HG02571 (cell line): ENCODE measurements around the gene SPSB4.

Experiments used
- ATAC-seq: cut with Tn5 transposase; IDR thresholded peaks from one replicate; pipeline ENCODE4 v1.9.1; 2021; ENCODE audit warnings: mild to moderate bottlenecking, moderate library complexity; ENCODE audit not compliant: unreplicated experiment

The SPSB4 gene

GRCh38 chr3:141052201-141053069 is 1.3 kb downstream of the SPSB4 start:
- no peak for ATAC-seq

GRCh38 chr3:141055136-141055535 is 4.0 kb downstream of the SPSB4 start:
- ATAC-seq = no peak

- no peak for ATAC-seq
Observed at GRCh38 chr3:141055536-141056445, 4.6 kb downstream of the SPSB4 start.

- no peak for ATAC-seq
Observed at GRCh38 chr3:141056751-141057171, 5.6 kb downstream of the SPSB4 start.

GRCh38 chr3:141057436-141057835 is 6.3 kb downstream of the SPSB4 start:
- no peak for ATAC-seq

- ATAC-seq = no peak
Observed at GRCh38 chr3:141057946-141058800, 7.0 kb downstream of the SPSB4 start.

- ATAC-seq = no peak
Observed at GRCh38 chr3:141058996-141059395, 7.8 kb downstream of the SPSB4 start.

GRCh38 chr3:141059816-141060215 is 8.7 kb downstream of the SPSB4 start:
- ATAC-seq = no peak

- no peak for ATAC-seq
Observed at GRCh38 chr3:141060327-141060726, 9.2 kb downstream of the SPSB4 start.

- no peak for ATAC-seq
Observed at GRCh38 chr3:141063831-141064230, 12.7 kb downstream of the SPSB4 start.

GRCh38 chr3:141064255-141064926 is 13.2 kb downstream of the SPSB4 start:
- no peak for ATAC-seq

GRCh38 chr3:141065258-141065657 is 14.1 kb downstream of the SPSB4 start:
- no peak for ATAC-seq

- no peak for ATAC-seq
Observed at GRCh38 chr3:141065841-141066805, 15.0 kb downstream of the SPSB4 start.

- no peak for ATAC-seq
Observed at GRCh38 chr3:141067206-141067974, 16.2 kb downstream of the SPSB4 start.

GRCh38 chr3:141070229-141070628 is 19.1 kb downstream of the SPSB4 start:
- ATAC-seq = no peak

- ATAC-seq = no peak
Observed at GRCh38 chr3:141070727-141071357, 19.7 kb downstream of the SPSB4 start.

GRCh38 chr3:141071681-141072260 is 20.6 kb downstream of the SPSB4 start:
- ATAC-seq = no peak

- no peak for ATAC-seq
Observed at GRCh38 chr3:141072950-141073349, 21.8 kb downstream of the SPSB4 start.
